Smooth muscle cell (in vitro differentiated cells): ENCODE data around the gene HMCN2. TPM values are rescaled to one million over a fixed set of nuclear protein-coding genes. Genes with fewer than 3 reads are reported as not detected.

Experiments used
- DNase-seq: peaks from one replicate; lab custom pipeline; 2025; ENCODE audit not compliant: unreplicated experiment; lab: John Stamatoyannopoulos, UW
- H2AFZ ChIP-seq: fragments of 200-600 bp; sonication (generic); 2 replicates; pipeline ENCODE4 v1.6.0; 2016; ENCODE audit warnings: antibody characterized with exemption, low read depth, mild to moderate bottlenecking
- H3F3A ChIP-seq: fragments of 200-600 bp; sonication (generic); 2 replicates; pipeline ENCODE4 v1.6.0; 2017; ENCODE audit warnings: antibody characterized with exemption, low read depth
- H3K27ac ChIP-seq: fragments of 200-600 bp; sonication (generic); 2 replicates; pipeline ENCODE4 v1.5.1; 2016; ENCODE audit warnings: low read depth, mild to moderate bottlenecking
- H3K27me3 ChIP-seq: fragments of 200-600 bp; sonication (generic); 2 replicates; pipeline ENCODE4 v1.6.1; 2016; ENCODE audit warnings: low read depth, mild to moderate bottlenecking
- H3K36me3 ChIP-seq: fragments of 200-600 bp; sonication (generic); 2 replicates; pipeline ENCODE4 v1.5.1; 2016; ENCODE audit warnings: low read depth
- H3K4me1 ChIP-seq: fragments of 200-600 bp; sonication (generic); 2 replicates; pipeline ENCODE4 v1.5.1; 2016; ENCODE audit warnings: low read depth
- H3K4me2 ChIP-seq: fragments of 200-600 bp; sonication (generic); 2 replicates; pipeline ENCODE4 v1.6.0; 2016; ENCODE audit warnings: mild to moderate bottlenecking
- H3K4me3 ChIP-seq: fragments of 200-600 bp; sonication (generic); 2 replicates; pipeline ENCODE4 v1.5.1; 2016; ENCODE audit warnings: mild to moderate bottlenecking
- H3K79me2 ChIP-seq: fragments of 200-600 bp; sonication (generic); 2 replicates; pipeline ENCODE4 v1.6.0; 2016; ENCODE audit warnings: low read depth, mild to moderate bottlenecking
- H3K9ac ChIP-seq: fragments of 200-600 bp; sonication (generic); 2 replicates; pipeline ENCODE4 v1.6.0; 2016; ENCODE audit warnings: low read depth
- H3K9me3 ChIP-seq: fragments of 200-600 bp; sonication (generic); replicated peaks from 2 replicates; pipeline ENCODE4 v1.5.1; 2016; ENCODE audit warnings: low read depth
- H4K20me1 ChIP-seq: fragments of 200-600 bp; sonication (generic); 2 replicates; pipeline ENCODE4 v1.6.0; 2016; ENCODE audit warnings: low read depth
- CTCF ChIP-seq: fragments of 200-600 bp; sonication (generic); IDR thresholded peaks from 2 replicates; pipeline ENCODE4 v1.5.1; 2017; ENCODE audit warnings: borderline replicate concordance, mild to moderate bottlenecking, antibody characterized with exemption; ENCODE audit not compliant: insufficient read depth, poor library complexity, severe bottlenecking
- WGBS: methylation state at CpG from one replicate; pipeline ENCODE4 v1.1.7; 2016; ENCODE audit warnings: low lambda C conversion rate; 5-methylcytosine and 5-hydroxymethylcytosine counted together
- polyA plus RNA-seq: library from polyadenylated mRNA; unstranded; fragments of >200 nt; fragmentation: Nextera tagmentation; extraction: Ambion mirVana; gene quantifications from 2 replicates; pipeline ENCODE4 v1.2.1, GENCODE V29; 2016
- total RNA-seq: library from RNA; depleted of rRNA; stranded (reverse); fragments of >200 nt; gene quantifications from 2 replicates; pipeline ENCODE4 v1.2.3, GENCODE V29; 2014

HMCN2 gene
- total and polyA plus RNA-seq, 2 experiments from 2014 or later, result under 0.01 TPM; not detected in 1

GRCh38 chr9:130414910-130415746 lies 149.6 kb downstream of the HMCN2 start:
- Histone ChIP-seq H2AFZ (no peak overlapping the region), H3K4me2 (no peak overlapping the region), H3K27me3 (no peaks in the 10 kb centered on the region), H3K27ac (no peak overlapping the region), H3K9me3 (no peaks in the 10 kb centered on the region), H4K20me1 (no peaks in the 10 kb centered on the region), H3K36me3 (no peaks in the 10 kb centered on the region), H3K79me2 (no peaks in the 10 kb centered on the region), H3K9ac (no peak overlapping the region), H3F3A (no peaks in the 10 kb centered on the region), H3K4me1 (no peaks in the 10 kb centered on the region), H3K4me3 (no peak overlapping the region)
- no peak for DNase-seq
- TF ChIP-seq CTCF, result no peak
- 86% methylated on average over 11 of the region's 11 CpGs for WGBS

GRCh38 chr9:130417602-130418001 lies 152.0 kb downstream of the HMCN2 start:
- no peaks in the 10 kb centered on the region for H3K9me3 ChIP-seq
- no peak overlapping the region for H3K9ac ChIP-seq
- no peaks in the 10 kb centered on the region for H3K79me2 ChIP-seq
- 70% methylated on average over 5 of the region's 5 CpGs for WGBS
- H4K20me1 ChIP-seq, result no peaks in the 10 kb centered on the region
- no peak overlapping the region for H3K27ac ChIP-seq
- no peak for DNase-seq
- H3K36me3 ChIP-seq, result no peaks in the 10 kb centered on the region
- TF ChIP-seq CTCF, result no peak
- peaks cover 4% of the 10 kb centered on the region for H3K4me1 ChIP-seq
- H3K4me3 ChIP-seq, result no peak overlapping the region
- H3F3A ChIP-seq, result peaks cover 7% of the 10 kb centered on the region
- H2AFZ ChIP-seq, result no peak overlapping the region
- H3K4me2 ChIP-seq, result no peak overlapping the region
- no peaks in the 10 kb centered on the region for H3K27me3 ChIP-seq

- Histone ChIP-seq H4K20me1 (no peaks in the 10 kb centered on the region), H3K4me1 (peaks cover 4% of the 10 kb centered on the region), H3K27ac (no peak overlapping the region), H3K79me2 (no peaks in the 10 kb centered on the region), H3K36me3 (no peaks in the 10 kb centered on the region), H3K4me3 (no peak overlapping the region), H3F3A (peaks cover 7% of the 10 kb centered on the region), H2AFZ (no peak overlapping the region), H3K27me3 (no peaks in the 10 kb centered on the region), H3K4me2 (no peak overlapping the region), H3K9me3 (no peaks in the 10 kb centered on the region), H3K9ac (no peak overlapping the region)
- no peak for DNase-seq
- TF ChIP-seq CTCF, result no peak
- 95% methylated on average over 18 of the region's 18 CpGs for WGBS
Observed at GRCh38 chr9:130418776-130419175, 153.2 kb downstream of the HMCN2 start.

- Histone ChIP-seq H2AFZ (no peak overlapping the region), H3K9me3 (no peaks in the 10 kb centered on the region), H3K9ac (no peak overlapping the region), H3K79me2 (no peaks in the 10 kb centered on the region), H3K4me2 (no peak overlapping the region), H3F3A (peaks cover 7% of the 10 kb centered on the region), H3K36me3 (no peaks in the 10 kb centered on the region), H3K4me1 (peaks cover 4% of the 10 kb centered on the region), H4K20me1 (no peaks in the 10 kb centered on the region), H3K27ac (no peak overlapping the region), H3K4me3 (no peak overlapping the region), H3K27me3 (no peaks in the 10 kb centered on the region)
- TF ChIP-seq CTCF, result no peak
- 98% methylated on average over 8 of the region's 8 CpGs for WGBS
- DNase-seq, result no peak
Observed at GRCh38 chr9:130419521-130420035, 154.0 kb downstream of the HMCN2 start.
